ENCODE data around the gene FBXO8.

FBXO8 gene

GRCh38 chr4:174244441-174244840, 39.0 kb downstream of the FBXO8 start:
- no peak for DNase-seq (ENCODE audit: low read depth in 2 of 2)

GRCh38 chr4:174241162-174241561, 42.3 kb downstream of the FBXO8 start:
- no peak for DNase-seq (ENCODE audit: low read depth in 2 of 2)

- DNase-seq (ENCODE audit: low read depth in 2 of 2): no peak
These were observed 47.1 kb downstream of the FBXO8 start for GRCh38 chr4:174236359-174236758.

- no peak for DNase-seq (ENCODE audit: low read depth in 2 of 2)
These were observed 52.8 kb downstream of the FBXO8 start for GRCh38 chr4:174230680-174231079.

GRCh38 chr4:174230148-174230547, 53.3 kb downstream of the FBXO8 start:
- DNase-seq (ENCODE audit: low read depth in 2 of 2): no peak

- DNase-seq (ENCODE audit: low read depth in 2 of 2): no peak
These were observed 54.5 kb downstream of the FBXO8 start for GRCh38 chr4:174228988-174229387.

- DNase-seq (ENCODE audit: low read depth in 2 of 2): no peak
These were observed 58.0 kb downstream of the FBXO8 start for GRCh38 chr4:174225349-174226049.

GRCh38 chr4:174224550-174224949, 58.9 kb downstream of the FBXO8 start:
- no peak for DNase-seq (ENCODE audit: low read depth in 2 of 2)

GRCh38 chr4:174222266-174222872, 61.1 kb downstream of the FBXO8 start:
- DNase-seq (ENCODE audit: low read depth in 2 of 2): no peak

GRCh38 chr4:174218127-174218790, 65.2 kb downstream of the FBXO8 start:
- no peak for DNase-seq (ENCODE audit: low read depth in 2 of 2)

GRCh38 chr4:174217273-174218126, 66.0 kb downstream of the FBXO8 start:
- peak; percentile 65 to 67 for DNase-seq (ENCODE audit: low read depth in 2 of 2)

- no peak for DNase-seq (ENCODE audit: low read depth in 2 of 2)
These were observed 66.6 kb downstream of the FBXO8 start for GRCh38 chr4:174216799-174217272.

GRCh38 chr4:174215961-174216680, 67.3 kb downstream of the FBXO8 start:
- no peak for DNase-seq (ENCODE audit: low read depth in 2 of 2)

- DNase-seq (ENCODE audit: low read depth in 2 of 2): no peak
These were observed 68.4 kb downstream of the FBXO8 start for GRCh38 chr4:174215057-174215456.

GRCh38 chr4:174214101-174214878, 69.2 kb downstream of the FBXO8 start:
- no peak for DNase-seq (ENCODE audit: low read depth in 2 of 2)

- no peak for DNase-seq (ENCODE audit: low read depth in 2 of 2)
These were observed 69.8 kb downstream of the FBXO8 start for GRCh38 chr4:174213731-174214100.

- DNase-seq (ENCODE audit: low read depth in 2 of 2): no peak
These were observed 71.4 kb downstream of the FBXO8 start for GRCh38 chr4:174212061-174212460.

- DNase-seq (ENCODE audit: low read depth in 2 of 2): no peak
These were observed 71.8 kb downstream of the FBXO8 start for GRCh38 chr4:174211622-174212044.

- no peak for DNase-seq (ENCODE audit: low read depth in 2 of 2)
These were observed 72.4 kb downstream of the FBXO8 start for GRCh38 chr4:174210952-174211490.

- DNase-seq (ENCODE audit: low read depth in 2 of 2): no peak
These were observed 73.1 kb downstream of the FBXO8 start for GRCh38 chr4:174210354-174210753.
